HepG2 (cell line): ENCODE data around the gene CADM1. TPM values are rescaled to one million over a fixed set of nuclear protein-coding genes. Genes with fewer than 3 reads are reported as not detected.

ENCODE experiments used
- CC2D1A ChIP-seq: sonication (generic); formaldehyde crosslinking; IDR thresholded peaks from 2 replicates; pipeline ENCODE4 v1.8.1; 2023; ENCODE audit warnings: mild to moderate bottlenecking, missing genetic modification reagents
- E2F5 ChIP-seq: sonication (generic); formaldehyde crosslinking; conservative IDR thresholded peaks from 2 replicates; pipeline ENCODE4 v1.4.0; 2020; ENCODE audit warnings: missing genetic modification reagents
- PRPF4 ChIP-seq: fragments of 200-400 bp; formaldehyde crosslinking; IDR thresholded peaks from 2 replicates; pipeline ENCODE4 v1.6.1; 2016; ENCODE audit warnings: low read length, low read depth; ENCODE audit not compliant: poor library complexity, severe bottlenecking
- RFXAP ChIP-seq: sonication (generic); formaldehyde crosslinking; IDR thresholded peaks from 2 replicates; pipeline ENCODE4 v1.4.0; 2020; ENCODE audit warnings: missing genetic modification reagents, borderline replicate concordance
- USF2 ChIP-seq, 2 experiments: sonication (generic) in 1 of 2; formaldehyde crosslinking in 1 of 2; IDR thresholded peaks; 2 replicates each; pipeline versions ENCODE4 v1.5.1 to v1.6.1; 2011 to 2020; ENCODE audit warnings: borderline replicate concordance in 1 of 2, low read depth in 1 of 2, low read length in 1 of 2, mild to moderate bottlenecking in 1 of 2, missing genetic modification reagents in 1 of 2, moderate library complexity in 1 of 2
- ZMYM2 ChIP-seq: sonication (generic); formaldehyde crosslinking; IDR thresholded peaks from 2 replicates; pipeline ENCODE4 v1.8.0; 2022; ENCODE audit warnings: mild to moderate bottlenecking, missing genetic modification reagents
- ZNF225 ChIP-seq: sonication (generic); formaldehyde crosslinking; IDR thresholded peaks from 2 replicates; pipeline ENCODE4 v1.4.0; 2020; ENCODE audit warnings: mild to moderate bottlenecking, missing genetic modification reagents
- ZNF354B ChIP-seq: sonication (generic); formaldehyde crosslinking; IDR thresholded peaks from 2 replicates; pipeline ENCODE4 v1.8.0; 2022; ENCODE audit warnings: mild to moderate bottlenecking, missing genetic modification reagents
- ZNF501 ChIP-seq: sonication (generic); formaldehyde crosslinking; IDR thresholded peaks from 2 replicates; pipeline ENCODE4 v1.5.1; 2020; ENCODE audit warnings: mild to moderate bottlenecking, moderate library complexity, missing genetic modification reagents
- polyA plus RNA-seq, 8 experiments: library from polyadenylated mRNA; depleted of rRNA in 3 of 8; stranded (reverse) in 7 of 8; unstranded in 1 of 8; fragments of >200 nt; fragmentation: Illumina TruSeq in 4 of 8; extraction: Trizol in 4 of 8; gene quantifications; 2 replicates each; pipeline versions ENCODE4 v1.2.1 to v1.2.3, GENCODE V29; 2011 to 2016; ENCODE audit warnings: low read depth in 4 of 8, missing spikeins in 1 of 8, mixed read lengths in 1 of 8; ENCODE audit not compliant: insufficient read depth in 1 of 8
- total RNA-seq, 5 experiments: library from RNA; depleted of rRNA; stranded (reverse); fragments of >200 nt; fragmentation: Illumina TruSeq; extraction: Trizol; gene quantifications; 2 replicates each; pipeline ENCODE4 v1.2.3, GENCODE V29; 2016; ENCODE audit warnings: low read depth in 1 of 5
- TF ChIP-seq, protein P1 (sequence below): sonication (generic); formaldehyde crosslinking; IDR thresholded peaks from 2 replicates; pipeline ENCODE4 v1.5.0; 2020; ENCODE audit warnings: mild to moderate bottlenecking, missing genetic modification reagents
- TF ChIP-seq, protein P2 (sequence below), 2 experiments: sonication (generic) in 1 of 2; formaldehyde crosslinking in 1 of 2; IDR thresholded peaks; 2 replicates each; pipeline versions ENCODE4 v1.4.0 to v1.6.1; 2016 to 2020; ENCODE audit warnings: borderline replicate concordance in 1 of 2, low read depth in 1 of 2, mild to moderate bottlenecking in 1 of 2, missing genetic modification reagents in 1 of 2
- TF ChIP-seq, protein P3 (sequence below): sonication (generic); formaldehyde crosslinking; IDR thresholded peaks from 2 replicates; pipeline ENCODE4 v1.5.1; 2020; ENCODE audit warnings: mild to moderate bottlenecking, missing genetic modification reagents, moderate library complexity

CADM1 gene
- total and polyA plus RNA-seq, 2 of the 13 experiments (the other 11 are each of a cell fraction or from before 2014, with no cell fraction given) = 71.3 to 122 TPM

- TF ChIP-seq RFXAP = peak; percentile 41; the same call in 1 of the 2 replicates
- no peak for TF ChIP-seq PRPF4
- TF ChIP-seq ZNF225 = 0 out of 2 replicates have a peak, but pooled peaks have one; percentile 29
- no peak for TF ChIP-seq E2F5 (CRISPR knock-in tag)
- TF ChIP-seq, protein P1, sequence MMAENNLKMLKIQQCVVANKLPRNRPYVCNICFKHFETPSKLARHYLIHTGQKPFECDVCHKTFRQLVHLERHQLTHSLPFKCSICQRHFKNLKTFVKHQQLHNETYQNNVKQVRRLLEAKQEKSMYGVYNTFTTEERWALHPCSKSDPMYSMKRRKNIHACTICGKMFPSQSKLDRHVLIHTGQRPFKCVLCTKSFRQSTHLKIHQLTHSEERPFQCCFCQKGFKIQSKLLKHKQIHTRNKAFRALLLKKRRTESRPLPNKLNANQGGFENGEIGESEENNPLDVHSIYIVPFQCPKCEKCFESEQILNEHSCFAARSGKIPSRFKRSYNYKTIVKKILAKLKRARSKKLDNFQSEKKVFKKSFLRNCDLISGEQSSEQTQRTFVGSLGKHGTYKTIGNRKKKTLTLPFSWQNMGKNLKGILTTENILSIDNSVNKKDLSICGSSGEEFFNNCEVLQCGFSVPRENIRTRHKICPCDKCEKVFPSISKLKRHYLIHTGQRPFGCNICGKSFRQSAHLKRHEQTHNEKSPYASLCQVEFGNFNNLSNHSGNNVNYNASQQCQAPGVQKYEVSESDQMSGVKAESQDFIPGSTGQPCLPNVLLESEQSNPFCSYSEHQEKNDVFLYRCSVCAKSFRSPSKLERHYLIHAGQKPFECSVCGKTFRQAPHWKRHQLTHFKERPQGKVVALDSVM (CRISPR knock-in tag) = peak; percentile 77
- TF ChIP-seq USF2 (IDR thresholded peaks at IDR 0.05; ENCODE audit: low read depth, low read length) = no peak
- TF ChIP-seq USF2 (CRISPR knock-in tag; IDR thresholded peaks at IDR 0.05; ENCODE audit: borderline replicate concordance) = no peak
- TF ChIP-seq ZMYM2 (CRISPR knock-in tag) = no peak
- TF ChIP-seq ZNF501 (CRISPR knock-in tag) = 0 out of 2 replicates have a peak, but pooled peaks have one; percentile 10
- no peak for TF ChIP-seq CC2D1A (CRISPR knock-in tag)
- TF ChIP-seq, protein P2, sequence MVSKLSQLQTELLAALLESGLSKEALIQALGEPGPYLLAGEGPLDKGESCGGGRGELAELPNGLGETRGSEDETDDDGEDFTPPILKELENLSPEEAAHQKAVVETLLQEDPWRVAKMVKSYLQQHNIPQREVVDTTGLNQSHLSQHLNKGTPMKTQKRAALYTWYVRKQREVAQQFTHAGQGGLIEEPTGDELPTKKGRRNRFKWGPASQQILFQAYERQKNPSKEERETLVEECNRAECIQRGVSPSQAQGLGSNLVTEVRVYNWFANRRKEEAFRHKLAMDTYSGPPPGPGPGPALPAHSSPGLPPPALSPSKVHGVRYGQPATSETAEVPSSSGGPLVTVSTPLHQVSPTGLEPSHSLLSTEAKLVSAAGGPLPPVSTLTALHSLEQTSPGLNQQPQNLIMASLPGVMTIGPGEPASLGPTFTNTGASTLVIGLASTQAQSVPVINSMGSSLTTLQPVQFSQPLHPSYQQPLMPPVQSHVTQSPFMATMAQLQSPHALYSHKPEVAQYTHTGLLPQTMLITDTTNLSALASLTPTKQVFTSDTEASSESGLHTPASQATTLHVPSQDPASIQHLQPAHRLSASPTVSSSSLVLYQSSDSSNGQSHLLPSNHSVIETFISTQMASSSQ (IDR thresholded peaks at IDR 0.05; ENCODE audit: low read depth) = no peak
- TF ChIP-seq, protein P2 (CRISPR knock-in tag; IDR thresholded peaks at IDR 0.05; ENCODE audit: borderline replicate concordance) = no peak
- TF ChIP-seq, protein P3, sequence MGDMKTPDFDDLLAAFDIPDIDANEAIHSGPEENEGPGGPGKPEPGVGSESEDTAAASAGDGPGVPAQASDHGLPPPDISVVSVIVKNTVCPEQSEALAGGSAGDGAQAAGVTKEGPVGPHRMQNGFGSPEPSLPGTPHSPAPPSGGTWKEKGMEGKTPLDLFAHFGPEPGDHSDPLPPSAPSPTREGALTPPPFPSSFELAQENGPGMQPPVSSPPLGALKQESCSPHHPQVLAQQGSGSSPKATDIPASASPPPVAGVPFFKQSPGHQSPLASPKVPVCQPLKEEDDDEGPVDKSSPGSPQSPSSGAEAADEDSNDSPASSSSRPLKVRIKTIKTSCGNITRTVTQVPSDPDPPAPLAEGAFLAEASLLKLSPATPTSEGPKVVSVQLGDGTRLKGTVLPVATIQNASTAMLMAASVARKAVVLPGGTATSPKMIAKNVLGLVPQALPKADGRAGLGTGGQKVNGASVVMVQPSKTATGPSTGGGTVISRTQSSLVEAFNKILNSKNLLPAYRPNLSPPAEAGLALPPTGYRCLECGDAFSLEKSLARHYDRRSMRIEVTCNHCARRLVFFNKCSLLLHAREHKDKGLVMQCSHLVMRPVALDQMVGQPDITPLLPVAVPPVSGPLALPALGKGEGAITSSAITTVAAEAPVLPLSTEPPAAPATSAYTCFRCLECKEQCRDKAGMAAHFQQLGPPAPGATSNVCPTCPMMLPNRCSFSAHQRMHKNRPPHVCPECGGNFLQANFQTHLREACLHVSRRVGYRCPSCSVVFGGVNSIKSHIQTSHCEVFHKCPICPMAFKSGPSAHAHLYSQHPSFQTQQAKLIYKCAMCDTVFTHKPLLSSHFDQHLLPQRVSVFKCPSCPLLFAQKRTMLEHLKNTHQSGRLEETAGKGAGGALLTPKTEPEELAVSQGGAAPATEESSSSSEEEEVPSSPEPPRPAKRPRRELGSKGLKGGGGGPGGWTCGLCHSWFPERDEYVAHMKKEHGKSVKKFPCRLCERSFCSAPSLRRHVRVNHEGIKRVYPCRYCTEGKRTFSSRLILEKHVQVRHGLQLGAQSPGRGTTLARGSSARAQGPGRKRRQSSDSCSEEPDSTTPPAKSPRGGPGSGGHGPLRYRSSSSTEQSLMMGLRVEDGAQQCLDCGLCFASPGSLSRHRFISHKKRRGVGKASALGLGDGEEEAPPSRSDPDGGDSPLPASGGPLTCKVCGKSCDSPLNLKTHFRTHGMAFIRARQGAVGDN (CRISPR knock-in tag) = peak; percentile 76
- TF ChIP-seq ZNF354B = 0 out of 2 replicates have a peak, but pooled peaks have one; percentile 31
These were observed 931 bp downstream of the CADM1 start (continued) for GRCh38 chr11:115503083-115503885.
